Spleen (tissue), 11 donors: ENCODE data around the gene SRGN. TPM values are rescaled to one million over a fixed set of nuclear protein-coding genes. Genes with fewer than 3 reads are reported as not detected.

Experiments used
- DNase-seq: peaks from one replicate; pipeline ENCODE4 v3.0.0-alpha.2; 2020
- H3K27ac ChIP-seq, 8 donors: fragments of 200-600 bp; sonication (generic) in 7 of 8; 1 replicate in 4 of 8; 2 replicates in 4 of 8; pipeline versions ENCODE4 v1.5.0 to v1.8.0; 2016 to 2021; ENCODE audit warnings: inconsistent platforms in 4 of 8, mild to moderate bottlenecking in 4 of 8, moderate library complexity in 1 of 8
- H3K27me3 ChIP-seq, 7 donors: fragments of 200-600 bp; sonication (generic) in 6 of 7; replicated peaks in 1 of 7; 1 replicate in 4 of 7; 2 replicates in 3 of 7; pipeline versions ENCODE4 v1.5.0 to v1.8.0; 2016 to 2021; ENCODE audit warnings: inconsistent platforms in 3 of 7, mild to moderate bottlenecking in 1 of 7
- H3K36me3 ChIP-seq, 6 donors: fragments of 200-600 bp; sonication (generic) in 5 of 6; 1 replicate in 4 of 6; 2 replicates in 2 of 6; pipeline versions ENCODE4 v1.5.0 to v1.8.0; 2016 to 2021; ENCODE audit warnings: inconsistent platforms in 2 of 6
- H3K4me1 ChIP-seq, 6 donors: fragments of 200-600 bp; sonication (generic) in 5 of 6; 1 replicate in 3 of 6; 2 replicates in 3 of 6; pipeline versions ENCODE4 v1.5.0 to v1.8.0; 2016 to 2021; ENCODE audit warnings: inconsistent platforms in 3 of 6
- H3K4me3 ChIP-seq, 8 donors: fragments of 200-600 bp; sonication (generic) in 7 of 8; 1 replicate in 4 of 8; 2 replicates in 4 of 8; pipeline versions ENCODE4 v1.5.0 to v1.8.0; 2016 to 2021; ENCODE audit warnings: inconsistent platforms in 4 of 8, mild to moderate bottlenecking in 4 of 8, moderate library complexity in 2 of 8
- H3K9me3 ChIP-seq, 8 donors: fragments of 200-600 bp; sonication (generic) in 7 of 8; 1 replicate in 4 of 8; 2 replicates in 4 of 8; pipeline versions ENCODE4 v1.5.0 to v1.8.0; 2016 to 2021; ENCODE audit warnings: inconsistent platforms in 4 of 8
- CTCF ChIP-seq, 11 experiments: fragments of 200-600 bp in 7 of 11; fragments of 450-650 bp in 4 of 11; sonication (generic) in 4 of 11; IDR thresholded peaks in 8 of 11; conservative IDR thresholded peaks in 3 of 11; 1 replicate in 7 of 11; 2 replicates in 4 of 11; pipeline versions ENCODE4 v1.4.0 to v1.8.0; 2016 to 2021; ENCODE audit warnings: antibody characterized with exemption in 11 of 11, inconsistent platforms in 4 of 11, mild to moderate bottlenecking in 1 of 11
- POLR2A ChIP-seq, 3 donors: fragments of 450-650 bp; IDR thresholded peaks; one replicate each; pipeline ENCODE4 v1.5.1; 2017; ENCODE audit warnings: antibody characterized with exemption in 3 of 3, mild to moderate bottlenecking in 1 of 3
- POLR2AphosphoS5 ChIP-seq, 3 donors: sonication (generic); formaldehyde crosslinking; IDR thresholded peaks; one replicate each; pipeline ENCODE4 v1.5.1; 2017; ENCODE audit warnings: antibody characterized with exemption in 3 of 3
- WGBS, 5 donors: extraction: QIAGEN DNeasy Blood & Tissue Kit in 3 of 5; methylation state at CpG; one replicate each; pipeline versions ENCODE4 v1.1.5 to v1.1.7; 2013 to 2018; 5-methylcytosine and 5-hydroxymethylcytosine counted together
- intact Hi-C: fragments of 100-400 bp; cut with DNase I; formaldehyde crosslinking; loops from one replicate; pipeline ENCODE4 v1.15.0; 2023; ENCODE audit warnings: low total_unique reads
- polyA plus RNA-seq, 3 donors: library from polyadenylated mRNA; stranded (reverse); fragments of 200-250 nt; gene quantifications; one replicate each; pipeline ENCODE4 v1.2.1, GENCODE V29; 2013
- total RNA-seq, 7 donors: library from RNA; depleted of rRNA in 3 of 7; stranded (reverse); fragments of >200 nt in 3 of 7; fragmentation: NEBNext Ultra II Directional in 4 of 7; extraction: Animal tissue kit (Norgen Biotek cat#: 25700) in 4 of 7; gene quantifications; one replicate each; pipeline versions ENCODE4 v1.1.0 to v1.2.1, GENCODE V29; 2016 to 2021
- donor health status: healthy with polysubstance abuse.
- donor health status: DM: no; HTN: no; CAD: no; lungs with moderate emphysema.
- donor health status: DM: no; HTN: no; CAD: no.
- donor health status: Bipolar disorder and iron deficiency.
- donor health status: healthy.
- donor health status: DM: no; HTN: no; CAD: no.
- donor health status: DM: yes; HTN: yes; CAD: no.

Gene SRGN
- total and polyA plus RNA-seq, 10 donors = 123 to 1,009 (median 505) TPM

GRCh38 chr10:69065406-69066361 lies 22.2 kb upstream of the SRGN start:
- no peak for DNase-seq

DNA sequence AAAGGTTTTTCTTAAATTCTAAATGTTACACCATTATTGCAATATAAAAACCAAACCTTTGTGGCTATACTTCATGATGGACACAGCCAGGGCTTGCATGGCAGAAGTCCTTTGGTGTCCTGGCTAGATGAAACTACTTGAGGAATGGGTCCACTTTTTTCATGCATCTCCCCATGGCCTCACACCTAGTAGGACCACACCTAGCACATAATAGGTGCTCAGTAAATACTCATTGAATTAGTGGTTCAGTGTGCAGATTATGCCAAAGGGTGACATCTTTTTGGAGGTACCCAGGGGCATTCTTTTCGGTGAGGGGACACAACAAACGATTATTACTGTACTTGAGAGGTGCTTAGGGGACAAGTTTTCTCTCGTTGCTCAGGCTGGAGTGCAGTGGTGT lies 20.7 kb upstream of the SRGN start:
- no peak for DNase-seq
- TF ChIP-seq POLR2AphosphoS5 (IDR thresholded peaks at IDR 0.05) = no peak
- no peak for TF ChIP-seq POLR2A (IDR thresholded peaks at IDR 0.05)
- no peak for TF ChIP-seq CTCF (IDR thresholded peaks at IDR 0.05 in 8 of 11, conservative IDR thresholded peaks at IDR 0.05 in 3 of 11)
- Histone ChIP-seq H3K36me3 (no peaks in the 10 kb centered on the region), H3K4me1 (peaks cover under 1 to 51% (median 30%) of the 10 kb centered on the region in 6 donors), H3K27ac (peak overlapping the region in 2 of 8 donors; percentile 64 to 94), H3K9me3 (no peaks in the 10 kb centered on the region), H3K4me3 (no peak overlapping the region), H3K27me3 (no peaks in the 10 kb centered on the region)
- 76 to 95% (median 87%) methylated on average over 3 of the region's 3 CpGs for WGBS, 5 donors
- intact Hi-C loops = no loop called here

More at GRCh38 chr10:69065406-69066361, 22.2 kb upstream of the SRGN start:
- 26 to 51% (median 36%) methylated on average over 8 of the region's 8 CpGs for WGBS, 5 donors
- intact Hi-C loops = no loop called here
- H3K27me3 ChIP-seq = no peaks in the 10 kb centered on the region
- H3K4me3 ChIP-seq = peak overlapping the region in 1 of 8 donors; percentile 41
- H3K27ac ChIP-seq = peak overlapping the region; percentile 22 to 99 (median 76)
- H3K4me1 ChIP-seq = peaks cover 13 to 58% (median 45%) of the 10 kb centered on the region in 6 donors
- TF ChIP-seq POLR2A (IDR thresholded peaks at IDR 0.05) = no peak
- no peaks in the 10 kb centered on the region for H3K9me3 ChIP-seq
- H3K36me3 ChIP-seq = no peaks in the 10 kb centered on the region

DNA sequence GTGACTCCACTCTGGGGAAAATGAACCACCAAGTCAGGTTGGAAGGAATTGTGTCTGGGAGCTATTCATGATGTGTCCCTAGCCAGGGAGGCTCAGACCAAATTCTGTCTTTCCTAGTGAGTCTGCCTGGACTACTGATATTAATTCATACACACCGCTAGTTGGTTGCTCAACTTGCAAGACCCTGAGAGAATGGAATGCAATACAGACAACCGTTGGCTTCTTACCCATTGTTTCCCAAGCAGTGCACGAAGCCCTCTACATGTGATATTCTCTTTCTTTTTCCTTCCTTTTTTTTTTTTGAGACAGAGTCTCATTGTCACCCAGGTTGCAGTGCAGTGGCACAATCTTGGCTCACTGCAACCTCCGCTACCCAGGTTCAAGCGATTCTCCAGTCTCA lies 19.4 kb upstream of the SRGN start:
- Histone ChIP-seq H3K27me3 (no peaks in the 10 kb centered on the region), H3K9me3 (no peaks in the 10 kb centered on the region), H3K4me3 (no peak overlapping the region), H3K27ac (peak overlapping the region in 4 of 8 donors; percentile 27 to 64 (median 50)), H3K4me1 (peaks cover 0 to 50% (median 23%) of the 10 kb centered on the region in 6 donors), H3K36me3 (no peaks in the 10 kb centered on the region)
- TF ChIP-seq POLR2A (IDR thresholded peaks at IDR 0.05) = no peak
- no peak for TF ChIP-seq CTCF (IDR thresholded peaks at IDR 0.05 in 8 of 11, conservative IDR thresholded peaks at IDR 0.05 in 3 of 11)
- no peak for TF ChIP-seq POLR2AphosphoS5 (IDR thresholded peaks at IDR 0.05)
- intact Hi-C loops = no loop called here
- no peak for DNase-seq
- 45 to 80% (median 66%) methylated on average over 5 of the region's 5 CpGs for WGBS, 5 donors

- DNase-seq = no peak
- no peaks in the 10 kb centered on the region for H3K27me3 ChIP-seq
- H3K9me3 ChIP-seq = no peaks in the 10 kb centered on the region
- peaks cover 0 to 50% (median 23%) of the 10 kb centered on the region in 6 donors for H3K4me1 ChIP-seq
- no peak overlapping the region for H3K4me3 ChIP-seq
- H3K36me3 ChIP-seq = no peaks in the 10 kb centered on the region
- TF ChIP-seq CTCF (IDR thresholded peaks at IDR 0.05 in 8 of 11, conservative IDR thresholded peaks at IDR 0.05 in 3 of 11) = no peak
- TF ChIP-seq POLR2AphosphoS5 (IDR thresholded peaks at IDR 0.05) = no peak
- TF ChIP-seq POLR2A (IDR thresholded peaks at IDR 0.05) = no peak
- intact Hi-C loops = no loop called here
- 87 to 91% (median 88%) methylated on average over 13 to 19 of the region's 19 CpGs for WGBS, 5 donors
- peak overlapping the region in 3 of 8 donors; percentile 27 to 64 (median 57) for H3K27ac ChIP-seq
These were observed 18.5 kb upstream of the SRGN start for GRCh38 chr10:69069090-69070042.
